ENCODE measurements around the gene IQCM.

- TF ChIP-seq EZH2 (IDR thresholded peaks at IDR 0.05; ENCODE audit: low read length, missing control alignments) (no peak), CTCF (conservative IDR thresholded peaks at IDR 0.05 in 1 of 2, IDR thresholded peaks at IDR 0.05 in 1 of 2; ENCODE audit: low read depth in 1 of 2, low read length in 2 of 2) (no peak)
Observed at GRCh38 chr4:149841686-149842085, 26.0 kb upstream of the IQCM start.
